GM12865 (cell line): ENCODE results near the gene SIT1.
"Not testable (repeated sequence)": the region's sequence is repeated elsewhere in the genome, so short reads cannot be mapped to it uniquely, and the experiment has no call there.

Experiments used
- DNase-seq: peaks from one replicate; pipeline ENCODE4 v3.0.0; 2010; ENCODE audit warnings: low read depth
- H3K4me3 ChIP-seq: 2 replicates; pipeline ENCODE4 v1.5.1; 2011; ENCODE audit warnings: mild to moderate bottlenecking, low read depth, low read length, control low read depth
- TF ChIP-seq, protein P1 (sequence below): IDR thresholded peaks from 2 replicates; pipeline ENCODE4 v1.5.1; 2011; ENCODE audit warnings: low read length, control low read depth, low read depth, inconsistent platforms; ENCODE audit not compliant: insufficient read depth; ENCODE audit errors: missing control alignments

The SIT1 gene

DNA sequence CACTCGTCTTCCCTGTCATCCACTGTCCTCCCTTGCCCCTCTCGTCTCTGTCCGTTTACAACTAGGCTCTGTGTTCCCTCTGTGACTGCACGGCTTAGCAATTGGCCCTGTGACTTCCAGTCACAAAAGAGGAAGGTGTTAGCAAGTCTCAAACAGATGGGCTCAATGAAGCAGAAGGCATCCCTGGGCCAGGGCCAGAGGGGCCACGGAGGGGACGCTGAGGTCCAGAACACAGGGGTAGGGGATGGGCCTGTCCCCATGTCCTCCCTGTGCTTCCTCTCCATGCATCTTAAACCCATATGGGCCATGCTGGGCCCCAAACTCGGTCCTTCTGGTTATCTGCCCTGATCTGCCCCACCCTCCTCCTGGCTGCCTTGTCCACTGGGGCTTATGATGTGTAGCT is 32.4 kb downstream of the SIT1 start, which contains the start of gene CD72:
Gene CD72 (minus strand): TSS at position 89 of the 403 bp plus-strand sequence. CDS start 110 bp downstream, outside the sequence.
- TF ChIP-seq, protein P1, sequence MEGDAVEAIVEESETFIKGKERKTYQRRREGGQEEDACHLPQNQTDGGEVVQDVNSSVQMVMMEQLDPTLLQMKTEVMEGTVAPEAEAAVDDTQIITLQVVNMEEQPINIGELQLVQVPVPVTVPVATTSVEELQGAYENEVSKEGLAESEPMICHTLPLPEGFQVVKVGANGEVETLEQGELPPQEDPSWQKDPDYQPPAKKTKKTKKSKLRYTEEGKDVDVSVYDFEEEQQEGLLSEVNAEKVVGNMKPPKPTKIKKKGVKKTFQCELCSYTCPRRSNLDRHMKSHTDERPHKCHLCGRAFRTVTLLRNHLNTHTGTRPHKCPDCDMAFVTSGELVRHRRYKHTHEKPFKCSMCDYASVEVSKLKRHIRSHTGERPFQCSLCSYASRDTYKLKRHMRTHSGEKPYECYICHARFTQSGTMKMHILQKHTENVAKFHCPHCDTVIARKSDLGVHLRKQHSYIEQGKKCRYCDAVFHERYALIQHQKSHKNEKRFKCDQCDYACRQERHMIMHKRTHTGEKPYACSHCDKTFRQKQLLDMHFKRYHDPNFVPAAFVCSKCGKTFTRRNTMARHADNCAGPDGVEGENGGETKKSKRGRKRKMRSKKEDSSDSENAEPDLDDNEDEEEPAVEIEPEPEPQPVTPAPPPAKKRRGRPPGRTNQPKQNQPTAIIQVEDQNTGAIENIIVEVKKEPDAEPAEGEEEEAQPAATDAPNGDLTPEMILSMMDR, result no peak
- DNase-seq, result no peak
- H3K4me3 ChIP-seq, result peak within 1 kb of the TSS; percentile 65

DNA sequence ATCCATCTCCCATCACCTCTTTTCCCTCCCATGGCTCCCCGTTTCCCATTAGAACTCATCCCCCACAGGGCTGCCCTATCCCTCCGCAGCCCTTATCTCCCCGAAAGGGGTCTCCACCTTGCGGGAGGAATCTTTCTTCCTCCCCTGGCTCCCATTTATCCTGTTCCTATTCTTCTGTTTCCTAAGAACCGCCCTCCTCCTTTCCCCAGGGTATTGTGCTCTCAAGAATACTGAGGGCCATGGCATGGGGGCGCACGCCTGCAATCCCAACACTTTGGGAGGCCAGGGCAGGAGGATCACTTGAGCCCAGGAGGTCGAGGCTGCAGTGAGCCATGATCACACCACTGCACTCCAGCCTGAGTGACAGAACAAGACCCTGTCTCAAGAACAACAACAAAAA is 33.2 kb downstream of the SIT1 start:
- TF ChIP-seq, protein P1, result no peak
- H3K4me3 ChIP-seq, result peak overlapping the region; percentile 65
- DNase-seq, result no peak

DNA sequence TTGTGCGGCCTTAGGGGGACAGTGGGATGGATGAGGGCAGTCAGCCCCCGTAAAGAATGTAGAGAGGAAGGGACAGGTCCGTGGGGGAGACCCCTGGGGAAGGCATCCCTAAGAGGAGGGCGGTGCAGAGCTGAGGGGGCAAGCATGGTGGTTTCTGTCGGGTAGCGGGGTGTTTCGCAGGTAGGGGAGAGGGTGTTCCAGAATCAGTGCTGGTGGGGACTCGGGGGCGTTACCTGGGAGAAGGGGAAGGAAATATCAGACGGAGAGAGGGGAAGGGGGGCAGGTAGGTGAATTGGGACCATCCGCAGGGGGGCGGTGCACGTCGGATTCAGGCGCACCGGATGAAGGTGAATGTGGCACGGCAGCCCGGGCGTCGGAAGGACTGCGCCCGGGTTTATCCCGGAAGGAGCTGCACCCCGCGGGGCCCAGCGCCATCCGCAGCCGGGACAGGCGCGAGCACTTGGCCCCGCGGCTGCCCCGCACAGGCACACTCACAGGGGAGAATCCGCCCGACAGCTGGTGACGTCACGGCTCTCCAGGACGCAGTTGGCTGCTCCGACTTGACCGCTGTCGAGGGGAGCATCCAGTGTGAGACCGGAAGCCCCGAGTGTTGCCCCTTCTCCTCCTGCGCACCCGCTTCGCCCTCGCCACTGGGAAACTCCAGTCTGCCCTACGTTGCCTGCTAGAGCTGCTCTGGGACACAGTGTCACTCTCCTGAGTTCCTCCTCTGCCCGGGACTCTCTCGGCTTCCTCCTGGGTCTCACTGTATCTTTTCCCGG is 33.9 kb downstream of the SIT1 start:
- peak overlapping the region; percentile 65 for H3K4me3 ChIP-seq
- TF ChIP-seq, protein P1, result peak; percentile 25
- peak; percentile 81 for DNase-seq

DNA sequence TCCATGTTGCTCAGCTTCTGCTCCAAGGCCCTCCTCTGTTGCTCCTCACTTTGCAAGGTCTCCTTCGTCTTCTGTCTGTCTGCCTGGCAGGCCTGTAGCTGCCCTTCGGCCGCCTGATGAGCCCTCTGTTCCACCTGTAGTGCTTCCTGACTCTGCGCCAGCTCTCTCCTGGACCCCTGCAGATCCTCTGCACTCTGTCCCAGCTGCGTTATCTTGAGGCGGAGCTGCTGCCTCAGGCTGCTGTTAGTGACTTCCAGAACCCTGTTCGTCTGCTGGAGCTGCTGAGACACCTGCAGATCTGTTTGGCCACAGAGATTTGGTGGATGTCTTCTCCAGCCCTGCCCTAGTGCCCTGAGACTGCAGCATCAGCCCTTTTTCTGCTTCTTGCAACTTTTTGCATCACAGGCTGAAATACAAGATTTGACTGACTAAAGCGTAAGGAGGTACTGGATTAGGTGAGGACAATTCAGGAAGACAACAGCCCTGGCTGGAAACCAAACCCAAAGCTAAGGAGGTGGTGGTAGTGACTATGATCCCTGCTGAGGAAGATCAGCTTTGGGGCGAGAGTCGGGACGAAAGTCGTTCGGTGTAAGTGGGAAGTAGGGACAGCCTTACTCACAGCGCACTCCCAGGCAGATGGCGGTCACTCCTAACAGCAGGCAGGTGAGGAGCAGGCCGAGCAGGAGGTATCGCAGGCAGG is 34.6 kb downstream of the SIT1 start:
- TF ChIP-seq, protein P1, result no peak
- no peak overlapping the region for H3K4me3 ChIP-seq
- DNase-seq, result no peak

DNA sequence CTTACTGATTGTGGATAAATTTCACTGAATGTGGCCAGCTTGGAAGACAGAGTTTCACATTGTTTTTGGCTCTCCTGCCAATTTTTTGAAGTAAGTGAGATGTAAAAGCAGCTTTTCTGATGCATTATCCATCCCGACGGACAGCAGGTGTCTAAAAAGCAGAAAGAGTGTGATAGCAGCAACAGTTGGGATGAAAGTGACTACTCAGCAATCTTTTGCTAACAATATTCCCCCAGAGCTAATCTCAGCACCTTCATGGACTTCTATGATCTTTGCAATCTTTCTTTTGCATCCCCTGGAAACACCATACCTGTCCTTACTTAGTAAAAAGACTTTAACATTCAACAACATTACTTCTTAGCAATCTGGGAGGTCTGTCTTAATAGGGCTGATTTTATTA is 37.9 kb downstream of the SIT1 start:
- TF ChIP-seq, protein P1, result no peak
- no peak overlapping the region for H3K4me3 ChIP-seq
- no peak for DNase-seq

DNA sequence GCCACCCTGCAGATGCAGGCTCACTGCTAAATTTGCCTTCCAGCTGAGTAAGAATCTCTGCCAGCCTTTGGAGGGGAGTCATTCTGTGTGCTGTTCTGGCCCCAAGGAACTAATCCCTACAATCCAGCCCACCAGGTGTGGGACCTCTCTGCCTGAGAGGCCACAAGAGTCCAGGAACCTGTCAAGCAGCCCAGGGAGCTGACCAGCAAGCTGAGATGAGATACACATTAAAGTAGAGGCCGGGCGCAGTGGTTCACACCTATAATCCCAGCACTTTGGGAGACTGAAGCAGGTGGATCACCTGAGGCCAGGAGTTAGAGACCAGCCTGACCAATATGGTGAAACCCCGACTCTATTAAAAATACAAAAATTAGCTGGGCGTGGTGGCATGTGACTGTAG is 38.7 kb downstream of the SIT1 start:
- H3K4me3 ChIP-seq, DNase-seq: not testable (repeated sequence)

DNA sequence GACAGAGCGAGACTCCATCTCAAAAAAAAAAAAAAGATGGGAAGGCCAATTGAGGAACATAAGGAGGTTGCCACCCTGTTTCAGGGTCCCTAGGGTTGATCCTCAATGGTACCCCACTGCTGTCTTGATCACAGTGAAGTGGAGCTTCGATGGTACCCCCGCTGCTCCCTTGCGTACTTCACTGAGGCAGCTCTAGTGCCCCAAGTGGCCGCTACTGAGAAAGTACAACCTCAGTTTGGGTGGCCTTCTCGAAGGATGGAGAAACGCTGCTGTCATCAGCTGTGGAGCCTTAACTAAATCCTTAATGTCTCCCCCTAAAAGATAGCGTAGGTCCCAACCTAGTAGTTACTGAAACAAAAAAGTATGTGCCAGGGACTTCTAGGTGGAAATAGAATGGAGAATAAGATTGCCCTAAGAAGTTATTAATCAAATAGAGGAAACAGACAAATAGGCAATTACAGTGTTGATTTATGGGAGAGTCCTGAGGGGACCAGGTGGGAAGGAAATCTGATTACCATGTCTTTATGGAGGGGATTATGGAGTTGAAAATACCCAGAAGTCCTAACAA is 39.4 kb downstream of the SIT1 start:
- peak; percentile 67 for DNase-seq
- no peak overlapping the region for H3K4me3 ChIP-seq
- TF ChIP-seq, protein P1, result peak; percentile 79
